Sigmoid colon (tissue), 4 donors: ENCODE data around the gene ABLIM3.

ENCODE experiments used
- EP300 ChIP-seq, 4 donors: sonication (generic); formaldehyde crosslinking; IDR thresholded peaks; one replicate each; pipeline ENCODE4 v1.6.1; 2017; ENCODE audit warnings: antibody characterized with exemption in 4 of 4
- POLR2A ChIP-seq, 2 donors: fragments of 450-650 bp; IDR thresholded peaks; one replicate each; pipeline ENCODE4 v1.6.1; 2016; ENCODE audit warnings: antibody characterized with exemption in 2 of 2, mild to moderate bottlenecking in 2 of 2, moderate library complexity in 2 of 2
- POLR2AphosphoS5 ChIP-seq, 4 donors: sonication (generic); formaldehyde crosslinking; IDR thresholded peaks; one replicate each; pipeline ENCODE4 v1.6.1; 2017; ENCODE audit warnings: antibody characterized with exemption in 4 of 4
- TF ChIP-seq, protein P1 (sequence below), 4 experiments: fragments of 450-650 bp in 3 of 4; fragments of 200-600 bp in 1 of 4; IDR thresholded peaks; one replicate each; pipeline ENCODE4 v1.5.1; 2016 to 2019; ENCODE audit warnings: antibody characterized with exemption in 4 of 4, mild to moderate bottlenecking in 3 of 4, moderate library complexity in 2 of 4

DNA sequence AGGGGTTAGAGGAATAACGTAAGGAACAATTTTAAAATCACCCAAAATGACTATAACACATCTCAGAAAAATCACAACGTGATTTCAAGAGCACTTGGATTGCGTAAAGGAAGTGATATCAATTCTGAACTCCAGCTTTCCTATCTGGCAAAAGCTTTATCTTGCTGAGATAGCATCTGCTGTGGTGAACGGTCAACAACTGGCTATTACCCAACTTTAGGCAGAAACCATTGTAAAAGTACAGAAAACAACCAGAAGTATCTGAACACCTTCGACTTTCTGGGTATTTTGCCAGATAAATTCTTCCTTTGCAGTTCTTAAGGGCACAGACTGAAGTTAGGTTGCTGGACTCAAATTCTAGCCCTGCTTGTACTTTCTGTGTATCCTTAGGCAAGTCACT lies 9.2 kb downstream of the ABLIM3 start:
- TF ChIP-seq POLR2AphosphoS5 (IDR thresholded peaks at IDR 0.05) (no peak), POLR2A (IDR thresholded peaks at IDR 0.05) (no peak), EP300 (IDR thresholded peaks at IDR 0.05) (no peak)
- TF ChIP-seq, protein P1, sequence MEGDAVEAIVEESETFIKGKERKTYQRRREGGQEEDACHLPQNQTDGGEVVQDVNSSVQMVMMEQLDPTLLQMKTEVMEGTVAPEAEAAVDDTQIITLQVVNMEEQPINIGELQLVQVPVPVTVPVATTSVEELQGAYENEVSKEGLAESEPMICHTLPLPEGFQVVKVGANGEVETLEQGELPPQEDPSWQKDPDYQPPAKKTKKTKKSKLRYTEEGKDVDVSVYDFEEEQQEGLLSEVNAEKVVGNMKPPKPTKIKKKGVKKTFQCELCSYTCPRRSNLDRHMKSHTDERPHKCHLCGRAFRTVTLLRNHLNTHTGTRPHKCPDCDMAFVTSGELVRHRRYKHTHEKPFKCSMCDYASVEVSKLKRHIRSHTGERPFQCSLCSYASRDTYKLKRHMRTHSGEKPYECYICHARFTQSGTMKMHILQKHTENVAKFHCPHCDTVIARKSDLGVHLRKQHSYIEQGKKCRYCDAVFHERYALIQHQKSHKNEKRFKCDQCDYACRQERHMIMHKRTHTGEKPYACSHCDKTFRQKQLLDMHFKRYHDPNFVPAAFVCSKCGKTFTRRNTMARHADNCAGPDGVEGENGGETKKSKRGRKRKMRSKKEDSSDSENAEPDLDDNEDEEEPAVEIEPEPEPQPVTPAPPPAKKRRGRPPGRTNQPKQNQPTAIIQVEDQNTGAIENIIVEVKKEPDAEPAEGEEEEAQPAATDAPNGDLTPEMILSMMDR (IDR thresholded peaks at IDR 0.05) = no peak
